Activated gamma-delta T cell treated with Interleukin-2 at 50 U/mL for 16 hours (primary cell): Measurements from ENCODE around the gene CCDC194.

Experiments used
- DNase-seq: peaks from one replicate; pipeline ENCODE4 v3.0.0-alpha.2; 2020

CCDC194 gene, protein sequence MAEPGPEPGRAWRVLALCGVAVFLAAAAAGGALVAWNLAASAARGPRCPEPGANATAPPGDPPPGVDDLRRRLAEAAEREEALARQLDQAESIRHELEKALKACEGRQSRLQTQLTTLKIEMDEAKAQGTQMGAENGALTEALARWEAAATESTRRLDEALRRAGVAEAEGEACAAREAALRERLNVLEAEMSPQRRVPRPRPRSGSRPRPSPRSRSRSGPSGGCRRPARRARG

DNA sequence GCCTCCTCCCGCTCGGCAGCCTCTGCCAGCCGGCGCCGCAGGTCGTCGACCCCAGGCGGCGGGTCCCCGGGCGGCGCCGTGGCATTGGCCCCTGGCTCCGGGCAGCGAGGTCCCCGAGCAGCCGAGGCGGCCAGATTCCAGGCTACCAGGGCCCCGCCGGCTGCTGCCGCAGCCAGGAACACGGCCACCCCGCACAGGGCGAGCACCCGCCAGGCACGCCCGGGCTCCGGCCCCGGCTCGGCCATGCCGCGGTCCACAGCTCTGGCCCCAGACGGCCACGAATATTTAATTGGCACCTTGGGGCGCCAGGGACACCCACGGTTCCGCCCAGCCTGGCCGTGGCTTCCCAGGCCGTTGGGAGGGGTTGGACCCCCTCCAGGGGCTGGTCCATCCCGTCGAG lies at the start of gene CCDC194:
Gene CCDC194 (minus strand): TSS at position 283 of the 400 bp plus-strand sequence. CDS start 38 bp downstream, at position 245.
- DNase-seq: no peak

DNA sequence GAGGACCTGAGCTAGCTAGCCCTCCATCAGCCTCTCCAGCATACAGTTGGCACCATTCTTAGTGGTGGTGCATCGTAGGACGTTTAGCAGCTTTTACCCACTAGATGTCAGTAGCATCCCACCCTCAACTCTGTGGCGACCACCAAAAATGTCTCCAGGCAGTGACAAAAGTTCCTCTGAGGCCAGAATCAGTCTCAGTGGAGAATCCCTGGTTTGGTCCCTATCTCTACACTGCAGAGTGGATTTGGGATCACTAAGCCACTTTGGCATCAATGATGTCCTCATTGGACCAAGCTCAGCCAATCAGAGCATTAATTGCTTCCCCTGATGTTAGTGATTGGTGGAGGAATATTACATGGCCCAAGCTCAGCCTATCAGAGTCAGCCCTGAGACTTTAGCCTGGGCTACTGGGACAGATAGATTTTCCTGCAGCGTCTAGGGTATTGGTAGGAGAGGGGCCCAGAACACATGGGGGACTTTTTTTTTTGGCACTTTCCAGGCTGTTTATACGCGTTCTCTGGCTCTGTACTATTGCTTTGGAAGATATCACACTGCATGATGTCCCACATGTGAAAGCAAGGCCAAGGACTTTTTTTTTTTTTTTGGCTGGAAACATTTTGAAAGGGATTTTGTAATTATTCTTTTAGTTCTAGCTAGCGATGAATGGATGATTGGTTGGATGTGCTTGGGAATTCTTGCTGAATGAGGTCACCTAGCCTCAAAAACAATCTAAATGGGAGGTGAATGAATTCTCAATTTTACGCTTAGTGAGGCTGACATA lies 47.4 kb upstream of the CCDC194 start:
- DNase-seq: peak; percentile 15

DNA sequence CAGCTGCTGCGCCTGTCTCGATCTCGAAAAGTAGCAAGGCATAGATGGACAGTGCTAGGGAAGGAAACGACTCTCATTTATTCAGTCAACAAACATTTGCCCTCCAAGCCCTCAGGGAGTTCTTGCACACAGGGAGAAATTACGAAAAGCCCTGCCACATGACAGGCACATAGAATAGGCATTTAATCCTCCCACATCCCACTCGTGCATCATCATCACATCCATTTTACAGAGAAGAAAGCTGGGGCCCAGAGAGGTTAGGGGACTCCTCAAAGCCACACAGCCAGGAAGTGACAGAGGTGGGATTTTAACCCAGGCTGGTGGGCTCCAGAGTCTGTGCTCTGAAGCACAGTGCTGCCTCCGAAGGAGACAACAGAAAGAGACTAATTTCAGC lies 42.9 kb upstream of the CCDC194 start:
- no peak for DNase-seq

DNA sequence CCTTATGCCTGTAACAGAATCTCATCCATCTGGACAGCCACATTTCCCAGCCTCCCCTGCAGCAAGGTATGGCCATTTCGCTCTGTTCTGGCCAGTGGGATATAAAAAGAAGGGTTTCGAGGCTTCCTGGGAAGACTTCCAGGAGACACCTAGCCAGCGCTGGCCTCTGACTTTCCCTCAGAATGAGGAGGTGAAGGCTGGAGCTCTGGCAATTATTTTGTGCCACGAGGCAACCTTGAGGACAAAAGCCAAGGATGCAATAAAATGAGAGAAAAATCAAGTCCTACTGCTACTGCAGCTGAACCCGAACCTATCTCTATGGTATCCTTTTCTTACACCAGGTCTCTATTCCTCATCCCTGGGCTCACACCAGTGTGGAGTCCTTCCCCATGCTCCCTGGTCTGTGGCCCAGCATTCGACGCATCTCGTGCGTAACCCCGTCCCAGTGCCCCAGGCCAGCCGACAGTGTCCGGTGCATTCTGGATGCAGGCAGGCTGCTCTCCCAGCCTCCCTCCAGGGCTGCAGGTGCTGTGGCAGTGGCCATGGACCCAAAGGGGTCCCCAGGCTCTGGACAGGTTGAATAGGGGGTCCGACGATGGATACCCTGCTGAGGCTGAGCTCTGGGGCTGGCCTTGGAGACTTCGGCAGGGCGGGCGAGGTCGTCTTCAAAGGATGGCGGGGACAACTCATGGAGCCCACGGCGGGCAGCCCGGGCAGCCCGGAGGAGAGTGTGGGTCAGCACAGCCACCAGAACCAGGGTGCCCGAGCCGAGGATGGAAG lies 42.3 kb upstream of the CCDC194 start:
- DNase-seq: no peak

DNA sequence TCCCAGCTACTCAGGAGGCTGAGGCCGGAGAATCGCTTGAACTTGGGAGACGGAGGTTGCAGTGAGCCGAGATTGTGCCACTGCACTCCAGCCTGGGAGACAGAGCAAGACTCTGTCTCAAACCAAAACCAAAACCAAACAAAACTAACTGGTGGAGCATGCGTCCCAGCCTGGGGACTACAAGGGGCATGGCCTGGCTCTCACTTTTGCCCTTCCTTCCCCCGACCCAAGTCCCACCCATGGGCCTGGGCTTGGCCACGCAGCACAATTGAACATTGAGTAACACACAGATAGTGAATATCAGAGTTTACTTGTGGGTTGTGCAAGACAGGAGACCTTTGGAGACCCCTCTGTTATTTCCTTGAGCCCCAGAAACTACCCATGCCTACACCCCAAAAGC lies 41.2 kb upstream of the CCDC194 start:
- no peak for DNase-seq

DNA sequence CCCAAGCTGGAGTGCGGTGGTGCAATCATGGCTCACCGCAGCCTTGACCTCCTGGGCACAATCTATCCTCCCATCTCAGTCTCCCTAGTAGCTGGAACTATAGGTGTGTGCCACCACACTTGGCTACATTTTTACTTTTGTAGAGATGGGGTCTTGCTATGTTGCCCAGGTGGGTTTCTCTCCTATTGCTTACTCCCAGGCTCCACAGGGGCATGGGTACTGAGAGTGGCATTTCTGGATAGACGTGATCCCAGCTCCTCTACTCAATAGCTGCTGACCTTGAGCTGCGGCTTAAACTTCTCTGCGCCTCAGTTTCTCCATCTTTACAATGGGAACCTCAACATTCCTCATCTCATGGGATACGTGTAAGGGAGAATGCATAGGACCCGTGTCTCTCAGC lies 37.4 kb upstream of the CCDC194 start:
- DNase-seq: no peak

DNA sequence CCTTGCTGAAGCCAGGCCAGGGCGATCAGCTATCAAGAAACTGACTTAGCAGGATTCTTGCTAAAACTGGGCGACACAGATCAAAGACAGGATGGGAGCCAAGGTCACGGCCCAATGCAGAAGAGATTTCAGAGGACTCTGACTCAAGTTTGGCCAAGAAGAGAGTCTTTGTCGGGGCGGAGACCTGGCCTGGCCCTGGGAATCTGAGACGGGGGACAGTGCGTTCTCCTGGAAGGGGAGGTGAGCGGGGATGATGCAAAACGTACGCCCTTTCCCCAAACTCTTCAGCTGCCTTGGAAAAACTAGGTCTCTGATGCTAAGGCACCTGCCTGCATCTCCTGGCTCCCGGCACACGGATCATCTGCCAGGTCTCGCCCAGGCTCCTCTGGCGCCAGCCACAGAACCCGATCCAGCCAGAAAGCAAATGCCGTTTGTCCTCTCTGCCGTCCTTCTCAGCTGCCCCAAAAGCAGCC lies 35.7 kb upstream of the CCDC194 start:
- DNase-seq: no peak

DNA sequence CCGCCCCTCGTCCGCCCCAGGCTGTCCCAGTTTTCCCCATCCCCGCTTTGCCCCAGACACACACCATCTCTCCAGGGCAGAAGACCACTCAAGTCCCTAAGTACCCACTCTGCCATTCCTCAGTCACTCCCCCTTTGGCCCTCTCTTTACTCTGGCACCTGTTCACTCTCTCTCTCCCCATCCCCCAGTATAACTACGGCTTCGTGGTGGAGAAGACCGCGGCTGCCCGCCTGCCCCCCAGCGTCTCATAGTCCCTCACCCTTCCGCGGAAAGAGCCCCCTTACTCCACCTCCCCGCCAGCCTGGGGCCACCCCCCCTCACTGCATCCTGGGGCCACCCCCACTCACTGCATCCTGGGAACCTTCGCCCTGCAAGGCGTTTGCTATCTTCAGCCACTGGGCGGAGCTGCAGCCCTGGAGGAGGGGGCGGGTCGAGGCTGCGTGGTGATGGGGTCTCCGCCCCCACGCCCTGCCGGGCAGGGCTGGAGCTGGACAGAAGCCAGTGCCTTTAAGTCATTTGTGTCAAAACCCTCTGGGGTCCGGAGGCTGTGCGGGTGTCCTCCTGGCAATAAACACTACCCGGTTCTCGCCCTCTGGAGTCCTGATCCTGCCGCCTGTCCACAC lies 30.9 kb upstream of the CCDC194 start:
- DNase-seq: no peak

DNA sequence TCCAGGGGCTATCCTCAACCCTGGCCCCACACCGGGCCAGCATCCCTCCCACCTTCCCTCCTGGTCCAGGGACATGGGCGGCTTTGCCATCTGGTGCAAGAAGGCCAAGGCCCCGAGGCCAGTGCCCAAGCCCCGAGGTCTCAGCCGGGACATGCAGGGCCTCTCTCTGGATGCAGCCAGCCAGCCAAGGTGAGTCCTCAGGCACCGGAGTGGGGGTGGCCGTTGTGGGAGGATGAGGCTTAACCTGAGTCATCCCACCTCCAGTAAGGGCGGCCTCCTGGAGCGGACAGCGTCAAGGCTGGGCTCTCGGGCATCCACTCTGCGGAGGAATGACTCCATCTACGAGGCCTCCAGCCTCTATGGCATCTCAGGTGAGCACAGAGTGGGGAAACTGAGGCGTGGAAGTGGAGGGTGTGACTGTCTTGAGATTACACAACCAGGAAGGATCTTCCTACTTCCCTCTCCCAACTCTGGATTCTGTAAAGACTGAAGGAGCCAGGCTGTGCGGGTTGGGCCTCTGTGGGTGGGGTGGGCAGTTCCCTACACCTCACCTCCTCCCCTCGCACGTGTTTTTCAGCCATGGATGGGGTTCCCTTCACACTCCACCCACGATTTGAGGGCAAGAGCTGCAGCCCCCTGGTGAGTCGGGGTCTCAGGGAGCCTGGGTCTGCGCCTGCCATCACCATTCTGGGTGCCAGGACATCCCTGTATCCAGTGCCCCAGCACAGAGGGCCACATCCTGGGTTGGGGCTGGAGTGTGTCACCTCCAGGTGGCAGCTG lies 29.6 kb upstream of the CCDC194 start:
- DNase-seq: no peak

DNA sequence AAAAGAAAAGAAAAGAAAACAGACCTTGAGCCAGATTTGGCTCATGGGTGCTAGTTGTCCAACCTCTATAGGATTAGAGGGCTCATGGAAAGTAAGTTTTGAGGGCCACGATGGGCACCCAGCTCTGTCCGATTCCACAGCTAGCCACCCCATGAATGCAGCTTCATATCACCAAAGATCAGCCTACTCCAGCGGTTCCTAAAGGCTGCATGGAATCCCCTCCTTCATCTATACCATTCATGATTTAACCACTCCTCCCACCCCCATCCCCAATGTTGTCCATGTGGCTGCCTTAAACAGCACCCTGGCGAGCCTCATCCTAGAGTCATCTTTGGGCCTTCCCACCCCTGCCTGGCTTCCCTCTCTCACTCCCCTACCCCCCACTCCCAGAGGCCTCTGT lies 27.9 kb upstream of the CCDC194 start:
- no peak for DNase-seq

DNA sequence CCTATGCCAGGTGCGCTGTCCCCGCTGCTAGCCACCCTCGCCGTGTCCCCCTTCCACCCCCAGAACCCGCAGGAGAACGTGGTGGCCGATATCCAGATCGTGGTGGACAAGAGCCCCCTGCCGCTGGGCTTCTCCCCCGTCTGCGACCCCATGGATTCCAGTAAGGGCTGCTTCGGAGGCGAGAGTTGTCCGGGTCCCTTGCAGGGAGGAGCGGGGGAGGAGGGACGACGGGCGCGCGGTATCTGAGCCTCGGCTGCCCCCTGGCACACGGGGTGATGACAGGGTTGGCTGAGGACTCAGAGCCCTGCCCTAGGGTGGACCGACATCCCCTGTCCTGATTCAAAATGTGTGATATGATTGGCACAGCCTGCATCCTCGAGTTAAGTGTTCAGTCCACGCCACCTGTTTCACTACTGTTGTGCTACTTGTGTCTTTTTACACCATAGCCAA lies 26.5 kb upstream of the CCDC194 start:
- no peak for DNase-seq

DNA sequence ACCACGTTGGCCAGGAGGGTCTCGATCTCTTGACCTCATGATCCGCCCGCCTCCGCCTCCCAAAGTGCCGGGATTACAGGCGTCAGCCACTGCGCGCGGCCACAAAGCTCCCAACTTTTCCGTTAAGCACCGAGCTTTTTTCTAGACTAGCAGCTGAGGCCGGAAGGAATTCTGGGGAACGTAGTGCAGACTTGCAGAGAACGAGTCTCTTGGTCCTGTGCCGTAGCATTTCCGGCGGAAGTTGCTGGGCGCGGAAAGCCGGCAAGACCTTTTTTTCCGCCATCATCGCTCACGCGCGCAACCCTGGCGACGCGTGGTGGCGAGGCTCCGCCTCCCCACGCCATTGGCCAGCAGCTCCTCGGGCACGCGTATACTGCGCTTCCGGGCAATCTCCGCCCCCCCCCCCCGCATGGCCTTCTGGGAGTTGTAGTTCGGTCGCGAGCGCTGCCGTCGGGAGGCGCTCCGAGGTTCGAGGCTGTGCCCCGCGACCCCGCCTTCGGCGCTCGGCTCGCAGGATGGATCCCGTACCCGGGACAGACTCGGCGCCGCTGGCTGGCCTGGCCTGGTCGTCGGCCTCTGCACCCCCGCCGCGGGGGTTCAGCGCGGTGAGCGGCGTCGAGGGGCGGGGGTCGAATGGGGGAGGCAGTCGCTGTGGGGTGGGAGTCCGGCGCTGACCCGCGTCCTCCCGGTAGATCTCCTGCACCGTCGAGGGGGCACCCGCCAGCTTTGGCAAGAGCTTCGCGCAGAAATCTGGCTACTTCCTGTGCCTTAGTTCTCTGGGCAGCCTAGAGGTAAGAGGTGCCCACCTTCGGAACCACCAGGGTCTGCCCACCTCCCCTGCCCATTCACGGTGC lies 25.9 kb upstream of the CCDC194 start, which contains the start of gene MVB12A:
Gene MVB12A (plus strand): TSS at position 427 of the 854 bp plus-strand sequence. CDS start 89 bp downstream, at position 516.
- peak; percentile 95 for DNase-seq

DNA sequence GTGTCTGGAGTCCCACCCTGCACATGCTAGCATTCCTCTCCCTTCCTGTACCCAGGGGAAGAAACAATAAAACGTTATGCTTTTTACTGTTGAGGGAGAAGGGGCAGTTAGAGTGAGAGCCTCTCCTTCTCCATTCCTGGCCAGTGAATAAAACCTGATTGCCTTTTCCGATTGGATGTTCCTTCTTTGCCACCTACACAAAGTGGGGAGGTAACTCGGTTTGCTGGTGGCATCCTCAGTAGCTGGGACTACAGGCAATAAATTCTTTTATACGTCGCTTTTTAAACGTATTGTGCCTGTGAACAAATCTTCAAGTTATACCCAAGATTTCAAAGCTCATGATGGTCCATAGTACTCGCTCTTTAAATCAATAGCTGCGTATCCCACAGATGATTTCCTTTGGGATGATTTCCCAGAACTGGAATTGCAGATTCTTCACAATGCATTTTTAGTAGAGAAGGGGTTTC lies 25.2 kb upstream of the CCDC194 start:
- no peak for DNase-seq

DNA sequence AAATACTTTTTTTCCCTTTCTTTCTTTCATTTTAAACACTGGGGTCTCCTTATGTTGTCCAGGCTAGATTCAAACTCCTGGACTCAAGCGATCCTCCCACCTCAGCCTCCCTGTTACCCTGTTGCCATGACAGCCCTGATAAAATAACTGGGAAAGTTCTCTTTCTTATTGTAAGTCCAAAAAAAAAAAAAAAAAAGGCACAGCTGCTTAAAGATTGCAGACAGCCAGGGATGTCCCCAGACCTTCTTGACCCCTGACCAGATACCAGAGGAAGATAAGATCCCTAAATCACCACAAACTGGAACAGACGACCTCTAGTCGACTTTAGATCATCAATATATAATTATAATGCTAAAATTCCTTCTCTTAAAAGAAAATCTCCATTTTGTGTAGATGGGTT lies 24.7 kb upstream of the CCDC194 start:
- DNase-seq: no peak

DNA sequence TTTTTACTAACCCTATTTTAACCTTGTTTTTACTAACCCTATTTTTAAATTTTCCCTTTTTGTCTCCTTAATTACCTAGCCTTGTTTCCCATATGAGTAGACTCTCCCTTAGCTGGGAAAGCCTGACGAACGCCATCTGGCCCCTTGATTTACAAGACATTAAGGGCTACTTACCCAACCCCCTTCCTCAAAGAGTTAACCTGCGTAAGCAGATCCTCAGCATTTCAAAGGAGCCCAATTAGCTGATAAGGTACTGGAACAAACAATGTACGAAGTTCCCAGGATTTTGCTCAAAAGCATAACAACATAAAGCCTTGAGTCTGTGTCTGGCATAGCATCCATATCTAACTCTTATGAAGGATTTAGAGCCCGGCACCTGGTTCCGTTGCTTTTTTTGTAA lies 21.1 kb upstream of the CCDC194 start:
- DNase-seq: no peak

DNA sequence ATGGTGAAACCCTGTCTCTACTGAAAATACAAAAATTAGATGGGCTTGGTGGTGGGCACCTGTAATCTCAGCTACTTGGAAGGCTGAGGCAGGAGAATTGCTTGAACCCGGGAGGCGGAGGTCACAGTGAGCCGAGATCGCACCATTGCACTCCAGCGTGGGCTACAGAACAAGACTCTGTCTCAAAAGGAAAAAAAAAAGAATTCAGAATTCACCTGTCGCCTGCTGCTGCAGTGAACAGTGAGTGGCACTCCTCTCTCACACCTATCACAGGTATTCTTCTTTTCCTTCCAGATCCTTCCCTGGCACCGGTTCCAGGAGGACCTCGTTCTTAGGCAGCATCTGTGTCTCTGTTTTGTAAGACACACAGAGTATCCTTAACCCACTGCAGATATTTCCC lies 20.1 kb upstream of the CCDC194 start:
- no peak for DNase-seq

DNA sequence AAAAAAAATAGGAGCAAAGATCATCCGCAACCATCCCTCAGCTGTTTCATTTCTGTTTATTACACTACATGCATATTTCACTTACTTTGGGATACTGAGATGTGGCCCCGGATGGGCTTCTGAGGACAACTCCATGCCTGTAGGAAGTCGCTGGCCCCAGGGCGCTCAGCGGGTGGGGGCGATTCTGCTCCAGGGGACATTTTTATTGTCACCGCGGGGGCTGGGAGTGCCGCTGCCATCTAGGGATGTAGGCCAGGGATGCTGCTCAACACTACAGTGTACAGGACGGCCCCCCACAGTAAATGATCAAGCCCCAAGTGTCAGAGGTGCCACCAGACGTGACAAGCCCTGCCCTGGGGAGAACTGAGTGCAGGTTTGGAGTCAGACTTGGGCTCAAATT lies 17.8 kb upstream of the CCDC194 start:
- DNase-seq: no peak

DNA sequence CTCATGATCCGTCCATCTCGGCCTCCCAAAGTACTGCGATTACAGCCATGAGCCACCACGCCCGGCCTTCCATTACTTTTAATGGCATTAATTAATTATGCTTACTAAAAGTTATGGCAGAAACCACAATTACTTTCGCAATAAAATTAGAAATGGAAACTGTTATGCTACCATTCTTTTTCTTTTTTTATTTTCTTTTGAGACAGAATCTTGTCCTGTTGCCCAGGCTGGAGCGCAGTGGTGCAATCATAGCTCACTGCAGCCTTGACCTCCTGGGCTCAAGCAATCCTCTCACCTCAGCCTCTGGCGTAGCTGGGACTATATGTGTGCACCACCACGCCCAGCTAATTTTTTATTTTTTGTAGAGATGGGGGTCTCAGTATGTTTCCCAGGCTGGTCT lies 16.0 kb upstream of the CCDC194 start:
- DNase-seq: no peak

DNA sequence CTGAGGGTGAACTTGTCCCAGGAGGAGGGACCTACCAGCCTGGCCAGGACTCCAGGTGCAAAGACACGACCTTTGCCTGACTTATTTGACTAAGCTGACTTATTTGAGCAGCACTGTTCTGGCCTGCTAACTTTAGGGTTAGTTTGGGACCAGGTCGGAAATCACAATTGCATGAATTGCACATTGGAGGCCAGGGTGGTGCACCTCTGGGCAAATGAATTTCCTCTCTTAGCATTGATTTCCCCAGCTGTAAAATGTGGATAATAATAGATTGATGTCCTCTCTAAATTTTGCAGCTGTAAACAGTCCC lies 12.8 kb upstream of the CCDC194 start:
- no peak for DNase-seq

DNA sequence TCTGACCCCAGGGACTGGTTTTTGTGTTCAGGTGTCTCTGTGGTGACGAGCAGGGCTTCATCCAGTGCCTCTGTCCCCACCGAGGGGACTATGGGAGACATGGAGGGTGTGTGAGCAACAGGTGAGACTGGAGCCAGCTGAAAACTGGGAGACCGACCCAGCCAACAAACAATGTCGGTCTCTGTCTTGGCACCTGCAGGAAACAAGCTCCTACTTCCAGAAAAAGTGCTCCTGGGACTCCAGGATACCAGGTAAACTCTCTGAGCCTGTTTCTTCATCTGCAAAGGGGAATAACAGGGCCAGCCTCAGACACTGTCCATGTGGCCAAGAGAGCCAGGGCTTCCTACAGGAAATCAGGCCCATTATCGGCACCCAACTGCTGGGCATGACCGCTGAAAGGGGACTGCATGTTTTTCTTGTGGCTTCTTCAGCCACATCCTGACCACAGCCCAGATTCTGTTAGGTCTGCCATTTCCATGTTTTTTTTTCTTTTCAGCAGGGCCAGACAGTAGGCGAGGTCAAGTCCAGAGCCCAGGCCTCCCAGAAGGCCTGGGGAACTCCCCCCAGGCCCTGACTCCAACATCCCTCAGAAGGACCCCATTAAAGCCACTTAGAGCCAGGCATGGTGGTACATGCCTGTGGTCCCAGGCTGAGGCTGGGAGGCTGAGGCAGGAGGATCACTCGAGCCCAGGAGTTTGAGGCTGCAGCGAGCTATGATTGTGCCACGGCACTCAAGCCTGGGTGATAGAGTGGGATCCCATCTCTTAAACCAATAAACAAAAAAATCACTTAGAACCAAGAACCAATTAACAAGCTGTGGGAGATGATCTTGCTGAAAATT lies 12.3 kb upstream of the CCDC194 start:
- no peak for DNase-seq
